ENCODE results near the gene SGMS1. TPM values are rescaled to one million over a fixed set of nuclear protein-coding genes. Genes with fewer than 3 reads are reported as not detected.

SGMS1 gene
- polyA plus RNA-seq, 1 experiment: 21.1 TPM

DNA sequence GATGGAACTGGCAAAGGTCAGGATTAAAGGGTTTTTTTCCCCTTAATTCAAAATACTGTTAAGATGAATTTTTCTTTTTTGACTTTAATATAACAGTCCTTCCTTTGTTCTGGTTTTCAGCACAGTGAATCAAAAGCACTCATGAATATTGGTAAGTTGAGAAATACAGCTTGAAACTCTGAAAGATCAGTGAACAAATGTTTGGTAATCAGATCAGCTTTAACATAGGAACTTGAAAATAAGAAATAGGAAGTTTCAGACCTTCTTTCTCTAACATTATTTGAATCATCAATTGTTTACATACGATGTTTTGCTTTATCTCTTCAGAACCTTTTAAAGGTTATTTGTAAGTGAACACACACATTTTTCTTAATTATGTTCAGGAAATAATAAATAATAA, 90.5 kb downstream of the SGMS1 start:
- TF ChIP-seq, protein P1, sequence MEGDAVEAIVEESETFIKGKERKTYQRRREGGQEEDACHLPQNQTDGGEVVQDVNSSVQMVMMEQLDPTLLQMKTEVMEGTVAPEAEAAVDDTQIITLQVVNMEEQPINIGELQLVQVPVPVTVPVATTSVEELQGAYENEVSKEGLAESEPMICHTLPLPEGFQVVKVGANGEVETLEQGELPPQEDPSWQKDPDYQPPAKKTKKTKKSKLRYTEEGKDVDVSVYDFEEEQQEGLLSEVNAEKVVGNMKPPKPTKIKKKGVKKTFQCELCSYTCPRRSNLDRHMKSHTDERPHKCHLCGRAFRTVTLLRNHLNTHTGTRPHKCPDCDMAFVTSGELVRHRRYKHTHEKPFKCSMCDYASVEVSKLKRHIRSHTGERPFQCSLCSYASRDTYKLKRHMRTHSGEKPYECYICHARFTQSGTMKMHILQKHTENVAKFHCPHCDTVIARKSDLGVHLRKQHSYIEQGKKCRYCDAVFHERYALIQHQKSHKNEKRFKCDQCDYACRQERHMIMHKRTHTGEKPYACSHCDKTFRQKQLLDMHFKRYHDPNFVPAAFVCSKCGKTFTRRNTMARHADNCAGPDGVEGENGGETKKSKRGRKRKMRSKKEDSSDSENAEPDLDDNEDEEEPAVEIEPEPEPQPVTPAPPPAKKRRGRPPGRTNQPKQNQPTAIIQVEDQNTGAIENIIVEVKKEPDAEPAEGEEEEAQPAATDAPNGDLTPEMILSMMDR (IDR thresholded peaks at IDR 0.05; ENCODE audit: insufficient read depth, low read depth, low read length): no peak
- no peak for DNase-seq (ENCODE audit: low read depth)
- no peaks in the 10 kb centered on the region for H3K36me3 ChIP-seq (ENCODE audit: control insufficient read depth, insufficient read depth, low read length)
- no peak overlapping the region for H3K4me3 ChIP-seq (ENCODE audit: low read depth, low read length)
- CTCF ChIA-PET: no interaction called here
- POLR2A ChIA-PET: no interaction called here
- no peaks in the 10 kb centered on the region for H3K27me3 ChIP-seq (ENCODE audit: control insufficient read depth, insufficient read depth, low read length)

DNA sequence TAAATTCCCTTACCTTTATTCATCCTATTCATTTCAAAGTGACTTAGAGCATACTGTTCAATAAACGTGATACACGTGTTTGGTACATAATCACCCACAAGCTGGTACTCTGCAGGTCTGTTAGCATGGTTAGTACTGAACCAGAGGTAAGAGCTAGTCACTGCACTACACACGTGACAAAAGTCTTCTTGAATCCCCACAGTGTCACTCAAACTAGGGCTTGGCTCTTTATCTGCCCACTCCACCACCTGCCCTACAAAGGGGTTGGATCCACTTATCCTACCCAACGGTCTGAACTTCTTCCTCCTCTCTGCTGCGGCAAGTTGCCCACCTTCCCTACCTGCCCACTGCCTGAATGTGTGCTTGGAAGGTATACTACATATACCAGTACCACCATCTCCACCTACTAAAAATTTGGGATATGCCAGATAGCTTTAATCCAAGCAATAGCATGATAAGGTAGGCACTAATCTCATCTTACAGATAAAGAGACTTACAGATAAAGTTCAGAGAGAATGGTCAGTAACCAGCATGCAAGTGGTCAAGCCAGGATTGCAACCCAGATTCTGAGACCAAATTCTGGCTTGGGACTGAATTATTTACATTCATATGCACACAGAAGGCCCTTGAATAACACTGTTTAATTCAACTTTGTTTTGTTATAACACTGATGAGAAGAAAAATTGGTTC, 92.2 kb downstream of the SGMS1 start:
- Histone ChIP-seq H3K27me3 (ENCODE audit: control insufficient read depth, insufficient read depth, low read length) (no peaks in the 10 kb centered on the region), H3K4me3 (ENCODE audit: low read depth, low read length) (no peak overlapping the region), H3K36me3 (ENCODE audit: control insufficient read depth, insufficient read depth, low read length) (no peaks in the 10 kb centered on the region)
- ChIA-PET POLR2A (no interaction called here), CTCF (interaction anchor here (0.6 to 1.0 kb wide), 2 partner anchors 10 to 64 kb away, joined by 3 read pairs; no protein-coding TSS in a partner anchor)
- DNase-seq (ENCODE audit: low read depth): no peak
- TF ChIP-seq, protein P1 (IDR thresholded peaks at IDR 0.05; ENCODE audit: insufficient read depth, low read depth, low read length): no peak

DNA sequence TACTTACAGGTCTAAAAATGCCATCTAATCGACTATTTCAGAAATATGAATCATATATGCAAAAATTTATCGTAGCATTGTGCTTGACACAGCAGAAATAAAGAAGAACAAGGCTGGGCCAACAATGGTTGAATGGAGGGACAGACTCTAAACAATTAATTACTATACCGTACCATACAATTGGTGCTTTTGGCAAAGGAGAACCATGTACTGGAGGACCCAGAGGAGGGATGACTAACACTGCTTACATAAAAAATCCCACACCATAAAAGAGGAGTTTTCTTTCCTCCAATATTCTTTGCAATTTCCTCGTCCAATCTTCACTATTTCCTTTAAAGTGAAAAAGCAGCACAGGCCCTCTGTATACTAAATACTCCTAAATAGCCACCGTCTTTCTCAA, 94.1 kb downstream of the SGMS1 start:
- Histone ChIP-seq H3K4me3 (ENCODE audit: low read depth, low read length) (no peak overlapping the region), H3K27me3 (ENCODE audit: control insufficient read depth, insufficient read depth, low read length) (no peaks in the 10 kb centered on the region), H3K36me3 (ENCODE audit: control insufficient read depth, insufficient read depth, low read length) (no peaks in the 10 kb centered on the region)
- TF ChIP-seq, protein P1 (IDR thresholded peaks at IDR 0.05; ENCODE audit: insufficient read depth, low read depth, low read length): no peak
- no peak for DNase-seq (ENCODE audit: low read depth)
- ChIA-PET POLR2A (no interaction called here), CTCF (no interaction called here)

DNA sequence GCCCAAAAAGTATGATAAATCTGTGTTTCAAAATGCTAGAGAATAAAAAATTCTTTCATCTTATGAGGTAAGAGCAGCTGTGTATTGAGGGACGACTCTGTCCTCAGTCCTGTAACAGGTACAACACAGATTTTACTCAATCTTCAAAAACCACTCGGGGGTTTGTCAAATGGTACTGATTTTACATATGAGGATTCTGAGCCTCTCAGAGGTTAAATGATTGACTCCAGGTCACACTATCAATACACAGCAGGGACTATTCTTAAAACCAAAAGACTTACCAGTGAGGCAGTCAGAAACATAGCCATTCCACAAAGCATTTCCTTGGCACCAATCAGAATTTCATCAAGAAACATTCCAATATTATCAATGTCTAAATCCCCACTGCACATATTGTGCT, 95.5 kb downstream of the SGMS1 start:
- Histone ChIP-seq H3K4me3 (ENCODE audit: low read depth, low read length) (no peak overlapping the region), H3K36me3 (ENCODE audit: control insufficient read depth, insufficient read depth, low read length) (no peaks in the 10 kb centered on the region), H3K27me3 (ENCODE audit: control insufficient read depth, insufficient read depth, low read length) (no peaks in the 10 kb centered on the region)
- ChIA-PET CTCF (no interaction called here), POLR2A (no interaction called here)
- TF ChIP-seq, protein P1 (IDR thresholded peaks at IDR 0.05; ENCODE audit: insufficient read depth, low read depth, low read length): no peak
- no peak for DNase-seq (ENCODE audit: low read depth)

DNA sequence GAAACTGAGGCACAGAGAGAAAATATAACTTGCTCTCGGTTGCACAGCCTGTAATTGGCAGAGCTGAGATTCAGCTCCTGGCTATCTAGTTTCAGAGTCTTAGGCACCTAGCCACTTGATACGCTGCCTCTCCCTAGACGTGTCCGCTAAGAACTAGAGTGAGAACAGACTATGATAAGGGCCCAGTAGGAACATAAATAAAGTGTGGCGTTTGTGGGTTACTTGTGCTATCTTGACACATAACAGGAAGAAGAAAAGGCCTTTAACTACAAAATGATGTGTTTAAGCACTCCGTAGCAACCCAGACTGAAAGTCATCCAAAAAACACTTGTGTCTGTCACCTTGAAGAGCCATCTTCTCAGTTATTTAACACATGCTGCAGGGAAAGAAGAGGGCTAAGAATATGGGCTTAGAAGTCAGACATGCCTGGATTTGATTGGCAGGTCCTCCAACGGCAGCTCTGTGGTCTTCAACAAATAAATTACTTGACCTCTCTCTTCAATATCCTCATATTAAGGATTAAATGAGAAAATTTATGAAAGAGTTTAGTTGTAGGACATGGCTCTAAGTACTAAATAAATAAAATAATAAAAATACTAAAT, 96.2 kb downstream of the SGMS1 start:
- POLR2A ChIA-PET: no interaction called here
- TF ChIP-seq, protein P1 (IDR thresholded peaks at IDR 0.05; ENCODE audit: insufficient read depth, low read depth, low read length): no peak
- no peak for DNase-seq (ENCODE audit: low read depth)

More for the DNA sequence above, 96.2 kb downstream of the SGMS1 start:
- H3K27me3 ChIP-seq (ENCODE audit: control insufficient read depth, insufficient read depth, low read length): no peaks in the 10 kb centered on the region
- H3K4me3 ChIP-seq (ENCODE audit: low read depth, low read length): no peak overlapping the region
- no peaks in the 10 kb centered on the region for H3K36me3 ChIP-seq (ENCODE audit: control insufficient read depth, insufficient read depth, low read length)
- CTCF ChIA-PET: no interaction called here
